Measurements from ENCODE around the gene ZNF37A. TPM values are rescaled to one million over a fixed set of nuclear protein-coding genes. Genes with fewer than 3 reads are reported as not detected.

Gene ZNF37A
- total RNA-seq: 9.0 and 16.1 TPM in 2 replicates

GRCh38 chr10:38094158-38094926, at the start of gene ZNF37A:
ZNF37A (plus strand) TSS chr10:38094337; CDS start chr10:38096618, 2,281 bp downstream.

Other genes with a start within 250 kb of the ZNF37A start
- 7.5 and 8.8 TPM in 2 replicates for gene ZNF248, start 236.7 kb upstream of the ZNF37A start, total RNA-seq
- gene ZNF25, start 117.7 kb upstream of the ZNF37A start, total RNA-seq: 5.3 and 8.2 TPM in 2 replicates
- 9.1 and 9.8 TPM in 2 replicates for gene ZNF33A, start 83.7 kb upstream of the ZNF37A start, total RNA-seq

Measured in bronchial smooth muscle cell (primary cell).